HUES64 (cell line): ENCODE measurements around the gene PRKAR2A.

Source experiments
- H3K27ac ChIP-seq: 2 replicates; pipeline ENCODE4 v1.7.0; 2013; ENCODE audit warnings: low read depth, low read length, inconsistent platforms
- H3K27me3 ChIP-seq: 2 replicates; pipeline ENCODE4 v1.6.1; 2013; ENCODE audit warnings: mild to moderate bottlenecking, low read length; ENCODE audit not compliant: insufficient read depth
- H3K36me3 ChIP-seq: 2 replicates; pipeline ENCODE4 v1.6.1; 2013; ENCODE audit warnings: mild to moderate bottlenecking, low read length; ENCODE audit not compliant: insufficient read depth
- H3K4me1 ChIP-seq: 2 replicates; pipeline ENCODE4 v1.6.1; 2013; ENCODE audit warnings: mild to moderate bottlenecking, low read length, moderate library complexity; ENCODE audit not compliant: insufficient read depth
- H3K4me3 ChIP-seq: 2 replicates; pipeline ENCODE4 v1.5.1; 2013; ENCODE audit warnings: mild to moderate bottlenecking, low read length, moderate library complexity
- H3K9ac ChIP-seq: 2 replicates; pipeline ENCODE4 v1.6.1; 2013; ENCODE audit warnings: mild to moderate bottlenecking, low read depth, low read length
- H3K9me3 ChIP-seq: 2 replicates; pipeline ENCODE4 v1.6.1; 2013; ENCODE audit warnings: low read depth, low read length; ENCODE audit not compliant: insufficient read depth
- WGBS: fragments of 150-250, 120-280 bp; methylation state at CpG from one replicate; pipeline ENCODE4 v1.1.7; 2013; ENCODE audit warnings: missing lambda C conversion rate; 5-methylcytosine and 5-hydroxymethylcytosine counted together

The PRKAR2A gene

DNA sequence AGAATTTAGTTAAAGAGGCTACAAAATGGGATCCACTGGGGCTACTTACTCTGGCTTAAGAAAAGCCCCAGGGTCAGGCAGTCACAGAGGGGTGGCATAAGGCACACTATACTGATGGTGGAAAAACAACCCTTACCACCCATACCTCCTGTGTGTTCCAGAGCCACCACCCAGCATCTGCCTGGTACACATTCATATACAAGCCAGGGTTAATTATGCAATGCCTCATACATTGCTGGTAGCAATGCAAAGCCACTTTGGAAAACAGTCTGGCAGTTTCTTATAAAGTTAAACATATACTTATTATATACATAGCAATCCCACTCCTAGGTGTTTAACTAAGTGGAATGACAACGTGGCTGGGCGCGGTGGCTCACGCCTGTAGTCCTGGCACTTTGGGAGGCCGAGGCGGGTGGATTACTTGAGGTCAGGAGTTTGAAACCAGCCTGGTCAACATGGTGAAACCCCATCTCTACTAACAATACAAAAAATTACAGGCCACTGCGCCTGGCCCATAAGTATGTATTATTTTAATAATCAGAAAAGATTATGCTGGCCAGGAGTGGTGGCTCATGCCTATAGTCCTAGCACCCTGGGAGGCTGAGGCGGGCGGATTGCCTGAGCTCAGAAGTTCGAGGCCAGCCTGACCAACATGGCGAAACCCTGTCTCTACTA is 146.8 kb downstream of the PRKAR2A start:
- H3K4me3 ChIP-seq = no peak overlapping the region
- H3K27me3 ChIP-seq = no peaks in the 10 kb centered on the region
- 94% methylated on average over 10 of the region's 11 CpGs for WGBS
- H3K27ac ChIP-seq = no peak overlapping the region
- H3K4me1 ChIP-seq = peaks cover 21% of the 10 kb centered on the region
- no peak overlapping the region for H3K9ac ChIP-seq
- H3K36me3 ChIP-seq = peaks cover 62% of the 10 kb centered on the region
- no peaks in the 10 kb centered on the region for H3K9me3 ChIP-seq

DNA sequence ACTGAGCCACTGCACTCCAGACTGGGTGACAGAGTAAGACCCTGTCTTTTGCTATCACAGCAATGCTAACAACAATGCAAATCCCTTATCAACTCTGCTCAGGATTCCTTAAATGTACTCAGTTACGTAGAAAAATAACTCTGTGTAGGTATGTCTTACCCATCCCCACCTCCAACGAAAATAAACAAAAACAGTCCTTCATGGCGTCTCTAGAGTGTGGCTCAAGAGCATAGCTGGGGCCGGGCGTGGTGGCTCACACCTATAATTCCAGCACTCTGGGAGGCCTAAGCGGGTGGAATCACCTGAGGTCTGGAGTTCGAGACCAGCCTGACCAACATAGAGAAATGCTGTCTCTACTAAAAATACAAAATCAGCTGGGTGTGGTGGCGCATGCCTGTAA is 148.8 kb downstream of the PRKAR2A start:
- Histone ChIP-seq H3K4me1 (peaks cover 35% of the 10 kb centered on the region), H3K27me3 (no peaks in the 10 kb centered on the region), H3K9ac (no peak overlapping the region), H3K4me3 (no peak overlapping the region), H3K36me3 (peaks cover 65% of the 10 kb centered on the region), H3K27ac (no peak overlapping the region), H3K9me3 (no peaks in the 10 kb centered on the region)
- WGBS = 99% methylated on average over 8 of the region's 8 CpGs

DNA sequence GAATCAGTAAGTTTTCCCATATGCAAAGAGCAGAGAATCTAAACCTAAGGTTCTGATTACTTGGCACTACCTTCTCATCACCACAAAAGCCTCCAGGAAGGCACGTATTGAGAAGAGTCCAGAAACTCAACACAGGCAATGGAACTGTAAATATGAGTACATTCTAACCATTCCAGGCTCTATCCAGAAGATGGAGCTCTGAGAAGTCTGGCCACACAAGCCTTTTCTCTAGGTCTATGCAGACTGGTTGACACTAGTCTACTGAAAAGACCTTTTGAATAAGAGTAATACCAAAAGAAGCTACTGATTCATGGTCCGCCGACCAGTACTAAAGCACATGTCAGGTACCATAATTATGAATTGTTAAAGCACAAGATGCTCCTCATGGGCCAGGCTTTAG is 149.7 kb downstream of the PRKAR2A start:
- WGBS = 96% methylated on average over 3 of the region's 3 CpGs
- Histone ChIP-seq H3K9me3 (no peaks in the 10 kb centered on the region), H3K4me3 (no peak overlapping the region), H3K27me3 (no peaks in the 10 kb centered on the region), H3K9ac (no peak overlapping the region), H3K27ac (no peak overlapping the region; the same call in 1 of the 2 replicates), H3K36me3 (peaks cover 72% of the 10 kb centered on the region), H3K4me1 (peaks cover 40% of the 10 kb centered on the region)

DNA sequence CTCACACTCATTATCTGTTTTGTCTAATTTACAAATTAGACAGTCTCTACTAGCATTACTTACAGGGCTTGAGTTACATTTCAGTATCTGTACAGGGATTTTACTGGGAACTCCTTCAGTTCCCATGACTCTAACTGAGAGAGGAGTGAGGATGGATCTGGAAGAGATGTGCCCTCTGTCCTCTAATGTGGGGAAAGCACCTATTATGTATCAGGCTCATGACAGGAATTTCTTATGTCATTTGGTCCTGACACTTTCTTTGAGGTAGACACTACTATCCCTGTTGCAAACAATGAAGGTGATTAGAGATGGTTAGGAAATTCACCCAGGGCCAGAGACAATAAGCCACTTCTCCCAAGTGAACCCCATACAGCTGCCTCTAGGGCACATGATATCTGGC is 151.1 kb downstream of the PRKAR2A start:
- peaks cover 74% of the 10 kb centered on the region for H3K36me3 ChIP-seq

More for the DNA sequence above, 151.1 kb downstream of the PRKAR2A start:
- no peak overlapping the region for H3K9ac ChIP-seq
- no peak overlapping the region; the same call in 1 of the 2 replicates for H3K27ac ChIP-seq
- peaks cover 33% of the 10 kb centered on the region for H3K4me1 ChIP-seq
- no peaks in the 10 kb centered on the region for H3K9me3 ChIP-seq
- no peaks in the 10 kb centered on the region for H3K27me3 ChIP-seq
- H3K4me3 ChIP-seq = no peak overlapping the region
